Thyroid gland (tissue), 4 donors: Measurements from ENCODE around the gene CNOT10. TPM values are rescaled to one million over a fixed set of nuclear protein-coding genes. Genes with fewer than 3 reads are reported as not detected.

Source experiments
- DNase-seq, 2 donors: peaks; one replicate each; pipeline ENCODE4 v3.0.0-alpha.2; 2019
- H3K27ac ChIP-seq, 3 donors: fragments of 200-600 bp; sonication (generic); 1 replicate in 2 of 3; 2 replicates in 1 of 3; pipeline ENCODE4 v1.5.1; 2016 to 2019; ENCODE audit warnings: mild to moderate bottlenecking in 1 of 3, moderate library complexity in 1 of 3
- H3K27me3 ChIP-seq: fragments of 200-600 bp; sonication (generic); one replicate; pipeline ENCODE4 v1.5.1; 2019
- H3K36me3 ChIP-seq, 2 donors: fragments of 200-600 bp; sonication (generic); one replicate each; pipeline ENCODE4 v1.5.1; 2016 to 2019
- H3K4me1 ChIP-seq, 2 donors: fragments of 200-600 bp; sonication (generic); one replicate each; pipeline ENCODE4 v1.5.1; 2017 to 2019
- H3K4me3 ChIP-seq, 3 donors: fragments of 200-600 bp; sonication (generic); replicated peaks in 1 of 3; 1 replicate in 2 of 3; 2 replicates in 1 of 3; pipeline ENCODE4 v1.5.1; 2016; ENCODE audit warnings: mild to moderate bottlenecking in 1 of 3
- H3K9me3 ChIP-seq: fragments of 200-600 bp; sonication (generic); one replicate; pipeline ENCODE4 v1.5.1; 2017
- CTCF ChIP-seq, 6 experiments: fragments of 200-600 bp in 3 of 6; fragments of 450-650 bp in 3 of 6; sonication (generic) in 3 of 6; IDR thresholded peaks; one replicate each; pipeline ENCODE4 v1.5.1; 2016 to 2019; ENCODE audit warnings: antibody characterized with exemption in 6 of 6, mild to moderate bottlenecking in 2 of 6, inconsistent platforms in 1 of 6, moderate library complexity in 1 of 6
- POLR2A ChIP-seq, 2 donors: fragments of 450-650 bp; IDR thresholded peaks; one replicate each; pipeline ENCODE4 v1.6.1; 2017; ENCODE audit warnings: antibody characterized with exemption in 2 of 2, mild to moderate bottlenecking in 2 of 2, moderate library complexity in 1 of 2
- WGBS, 2 donors: methylation state at CpG; one replicate each; pipeline ENCODE4 v1.1.5; 2017; 5-methylcytosine and 5-hydroxymethylcytosine counted together
- intact Hi-C: fragments of 100-400 bp; cut with DNase I; formaldehyde crosslinking; loops from one replicate; pipeline ENCODE4 v1.15.1; 2023
- total RNA-seq, 4 donors: library from RNA; depleted of rRNA; stranded (reverse); fragments of >200 nt; gene quantifications; one replicate each; pipeline ENCODE4 v1.2.3, GENCODE V29; 2016

The CNOT10 gene
- total RNA-seq, 4 donors from 2014 or later, result 23.6 to 28.2 (median 26.8) TPM

GRCh38 chr3:32815841-32816438, 131.0 kb downstream of the CNOT10 start:
- 41 to 43% methylated on average over 21 of the region's 21 CpGs for WGBS, 2 donors
- Histone ChIP-seq H3K27ac (no peak overlapping the region), H3K36me3 (no peaks in the 10 kb centered on the region), H3K4me1 (peaks cover 6 to 26% of the 10 kb centered on the region in 2 donors), H3K27me3 (peaks cover 7% of the 10 kb centered on the region), H3K9me3 (no peaks in the 10 kb centered on the region), H3K4me3 (no peak overlapping the region)
- intact Hi-C loops, result no loop called here
- DNase-seq, result no peak
- no peak for TF ChIP-seq CTCF (IDR thresholded peaks at IDR 0.05)
- no peak for TF ChIP-seq POLR2A (IDR thresholded peaks at IDR 0.05)

GRCh38 chr3:32816439-32817256, 131.7 kb downstream of the CNOT10 start:
- intact Hi-C loops, result no loop called here
- no peak overlapping the region for H3K27ac ChIP-seq
- DNase-seq, result peak in 1 of 2 donors; percentile 5
- H3K9me3 ChIP-seq, result no peaks in the 10 kb centered on the region
- TF ChIP-seq CTCF (IDR thresholded peaks at IDR 0.05), result no peak
- TF ChIP-seq POLR2A (IDR thresholded peaks at IDR 0.05), result no peak
- H3K4me1 ChIP-seq, result peaks cover 6 to 26% of the 10 kb centered on the region in 2 donors
- peaks cover 7% of the 10 kb centered on the region for H3K27me3 ChIP-seq
- H3K4me3 ChIP-seq, result peak overlapping the region in 2 of 3 donors; percentile 15 to 24
- 2% methylated on average over 30 to 43 of the region's 85 CpGs for WGBS, 2 donors
- H3K36me3 ChIP-seq, result no peaks in the 10 kb centered on the region

- DNase-seq, result no peak
- Histone ChIP-seq H3K27ac (no peak overlapping the region), H3K4me3 (peak overlapping the region in 1 of 3 donors; percentile 24), H3K4me1 (peaks cover 9 to 30% of the 10 kb centered on the region in 2 donors), H3K9me3 (no peaks in the 10 kb centered on the region), H3K27me3 (peaks cover 7% of the 10 kb centered on the region), H3K36me3 (no peaks in the 10 kb centered on the region)
- 2% methylated on average over 9 of the region's 49 CpGs; no CpG with 5 or more reads in 1 of the 2 donors for WGBS, 2 donors
- TF ChIP-seq POLR2A (IDR thresholded peaks at IDR 0.05), result no peak
- TF ChIP-seq CTCF (IDR thresholded peaks at IDR 0.05), result no peak
- intact Hi-C loops, result no loop called here
These were observed 132.2 kb downstream of the CNOT10 start for GRCh38 chr3:32817257-32817557.

- TF ChIP-seq CTCF (IDR thresholded peaks at IDR 0.05) (no peak), POLR2A (IDR thresholded peaks at IDR 0.05) (no peak)
- 2 to 3% methylated on average over 22 to 52 of the region's 59 CpGs for WGBS, 2 donors
- intact Hi-C loops, result no loop called here
- H3K4me3 ChIP-seq, result peak within 1 kb of the TSS in 2 of 3 donors; percentile 15 to 24
- no peak for DNase-seq
- H3K36me3 ChIP-seq, result no peaks in the 10 kb centered on the region
- peaks cover 7% of the 10 kb centered on the region for H3K27me3 ChIP-seq
- no peak within 1 kb of the TSS for H3K27ac ChIP-seq
- H3K4me1 ChIP-seq, result peaks cover 11 to 35% of the 10 kb centered on the region in 2 donors
- no peaks in the 10 kb centered on the region for H3K9me3 ChIP-seq
These were observed 132.7 kb downstream of the CNOT10 start, which contains the start of gene TRIM71 for GRCh38 chr3:32817558-32818228. TSS of gene TRIM71 (plus strand) at chr3:32817997. CDS start at chr3:32818081, 84 bp downstream.
